SU-DHL-6 (cell line): Measurements from ENCODE around the gene TBC1D8.

Experiments used
- H2AFZ ChIP-seq: fragments of 200-600 bp; sonication (generic); 2 replicates; pipeline ENCODE4 v1.6.1; 2014; ENCODE audit warnings: low read depth, mild to moderate bottlenecking, moderate library complexity, mixed read lengths, antibody characterized with exemption, low read length; ENCODE audit not compliant: severe bottlenecking
- H3F3A ChIP-seq: fragments of 200-600 bp; shearing (Covaris generic); 2 replicates; pipeline ENCODE4 v1.6.0; 2016; ENCODE audit warnings: antibody characterized with exemption, mild to moderate bottlenecking; ENCODE audit not compliant: insufficient read depth
- H3K27ac ChIP-seq: fragments of 200-600 bp; sonication (generic); 2 replicates; pipeline ENCODE4 v1.5.1; 2016; ENCODE audit warnings: low read depth, mild to moderate bottlenecking, low read length, moderate library complexity, mixed read lengths
- H3K27me3 ChIP-seq: fragments of 200-600 bp; sonication (generic), shearing (Covaris generic); 2 replicates; pipeline ENCODE4 v1.6.0; 2014; ENCODE audit warnings: mild to moderate bottlenecking, low read length
- H3K36me3 ChIP-seq: fragments of 200-600 bp; sonication (generic); 2 replicates; pipeline ENCODE4 v1.6.1; 2014; ENCODE audit warnings: mild to moderate bottlenecking, low read length, mixed read lengths
- H3K4me2 ChIP-seq: fragments of 300-600, 200-600 bp; shearing (Covaris generic), sonication (generic); 2 replicates; pipeline ENCODE4 v1.6.0; 2014; ENCODE audit warnings: low read length, low read depth, mild to moderate bottlenecking; ENCODE audit not compliant: poor library complexity, severe bottlenecking
- H3K4me3 ChIP-seq: fragments of 200-600 bp; sonication (generic); 2 replicates; pipeline ENCODE4 v1.5.1; 2014; ENCODE audit warnings: antibody characterized with exemption, low read length, mild to moderate bottlenecking, mixed read lengths; ENCODE audit not compliant: insufficient read depth, poor library complexity, severe bottlenecking
- H3K79me2 ChIP-seq: fragments of 200-600 bp; sonication (generic); 2 replicates; pipeline ENCODE4 v1.6.1; 2014; ENCODE audit warnings: mild to moderate bottlenecking, low read length, moderate library complexity; ENCODE audit not compliant: insufficient read depth
- H3K9ac ChIP-seq: fragments of 200-600 bp; sonication (generic); 2 replicates; pipeline ENCODE4 v1.7.0; 2014; ENCODE audit warnings: mild to moderate bottlenecking, low read length
- H3K9me2 ChIP-seq: fragments of 200-600 bp; sonication (generic); replicated peaks from 2 replicates; pipeline ENCODE4 v1.6.1; 2014; ENCODE audit warnings: low read length; ENCODE audit not compliant: insufficient read depth
- H3K9me3 ChIP-seq: fragments of 200-600 bp; sonication (generic); 2 replicates; pipeline ENCODE4 v1.6.1; 2014; ENCODE audit warnings: low read length, mixed read lengths; ENCODE audit not compliant: insufficient read depth
- H4K20me1 ChIP-seq: fragments of 200-600 bp; sonication (generic); 2 replicates; pipeline ENCODE4 v1.6.1; 2014; ENCODE audit warnings: low read depth, mild to moderate bottlenecking, antibody characterized with exemption, low read length, moderate library complexity, mixed read lengths
- CTCF ChIP-seq: fragments of 200-600 bp; sonication (generic); IDR thresholded peaks from one replicate; pipeline ENCODE4 v1.5.1; 2017; ENCODE audit warnings: antibody characterized with exemption, mild to moderate bottlenecking, low read length, moderate library complexity; ENCODE audit not compliant: insufficient read depth, poor library complexity, severe bottlenecking
- EZH2phosphoT487 ChIP-seq: fragments of 200-600 bp; sonication (generic), shearing (Covaris generic); conservative IDR thresholded peaks from 2 replicates; pipeline ENCODE4 v1.6.1; 2018; ENCODE audit warnings: mild to moderate bottlenecking, antibody characterized with exemption, low read length, moderate library complexity, mixed read lengths

Gene TBC1D8

GRCh38 chr2:100987536-100987935 lies 163.6 kb downstream of the TBC1D8 start:
- H3F3A ChIP-seq: no peaks in the 10 kb centered on the region
- H2AFZ ChIP-seq: no peak overlapping the region
- no peak overlapping the region for H3K4me2 ChIP-seq
- no peak overlapping the region for H3K9ac ChIP-seq
- H3K27ac ChIP-seq: no peak overlapping the region
- no peaks in the 10 kb centered on the region for H3K36me3 ChIP-seq
- H3K4me3 ChIP-seq: no peak overlapping the region
- H3K79me2 ChIP-seq: no peaks in the 10 kb centered on the region
- no peaks in the 10 kb centered on the region for H3K27me3 ChIP-seq
- H3K9me3 ChIP-seq: no peaks in the 10 kb centered on the region
- TF ChIP-seq EZH2phosphoT487: no peak
- TF ChIP-seq CTCF: no peak
- H4K20me1 ChIP-seq: no peaks in the 10 kb centered on the region
- no peaks in the 10 kb centered on the region for H3K9me2 ChIP-seq

GRCh38 chr2:100986157-100986556 lies 165.0 kb downstream of the TBC1D8 start:
- TF ChIP-seq EZH2phosphoT487 (no peak), CTCF (no peak)
- H3K36me3 ChIP-seq: no peaks in the 10 kb centered on the region

GRCh38 chr2:100984892-100985307 lies 166.3 kb downstream of the TBC1D8 start:
- no peak overlapping the region for H3K9ac ChIP-seq
- no peaks in the 10 kb centered on the region for H3K36me3 ChIP-seq
- no peaks in the 10 kb centered on the region for H3K9me2 ChIP-seq
- H3K4me3 ChIP-seq: no peak overlapping the region
- H3K79me2 ChIP-seq: no peaks in the 10 kb centered on the region
- H2AFZ ChIP-seq: no peak overlapping the region
- no peak overlapping the region for H3K27ac ChIP-seq
- H3F3A ChIP-seq: no peaks in the 10 kb centered on the region
- no peaks in the 10 kb centered on the region for H3K27me3 ChIP-seq
- H3K4me2 ChIP-seq: no peak overlapping the region
- no peaks in the 10 kb centered on the region for H3K9me3 ChIP-seq
- TF ChIP-seq EZH2phosphoT487 (no peak), CTCF (peak; percentile 63)
- no peaks in the 10 kb centered on the region for H4K20me1 ChIP-seq

More at GRCh38 chr2:100986157-100986556, 165.0 kb downstream of the TBC1D8 start:
- H3K79me2 ChIP-seq: no peaks in the 10 kb centered on the region
- no peak overlapping the region for H2AFZ ChIP-seq
- no peaks in the 10 kb centered on the region for H3F3A ChIP-seq
- H3K27me3 ChIP-seq: no peaks in the 10 kb centered on the region
- no peaks in the 10 kb centered on the region for H3K9me2 ChIP-seq
- H4K20me1 ChIP-seq: no peaks in the 10 kb centered on the region
- H3K27ac ChIP-seq: no peak overlapping the region
- H3K9ac ChIP-seq: no peak overlapping the region
- no peak overlapping the region for H3K4me3 ChIP-seq
- H3K9me3 ChIP-seq: no peaks in the 10 kb centered on the region
- H3K4me2 ChIP-seq: no peak overlapping the region
